SW480 (cell line): Measurements from ENCODE around the gene MCTP1.
A peak's percentile ranks its signal among the peaks of the same experiment; 100 is the strongest.
"Not testable (repeated sequence)": the region's sequence is repeated elsewhere in the genome, so short reads cannot be mapped to it uniquely, and the experiment has no call there.

Experiments used
- DNase-seq: peaks from one replicate; pipeline ENCODE4 v3.0.0-alpha.2; 2016; ENCODE audit warnings: low spot score

The MCTP1 gene

DNA sequence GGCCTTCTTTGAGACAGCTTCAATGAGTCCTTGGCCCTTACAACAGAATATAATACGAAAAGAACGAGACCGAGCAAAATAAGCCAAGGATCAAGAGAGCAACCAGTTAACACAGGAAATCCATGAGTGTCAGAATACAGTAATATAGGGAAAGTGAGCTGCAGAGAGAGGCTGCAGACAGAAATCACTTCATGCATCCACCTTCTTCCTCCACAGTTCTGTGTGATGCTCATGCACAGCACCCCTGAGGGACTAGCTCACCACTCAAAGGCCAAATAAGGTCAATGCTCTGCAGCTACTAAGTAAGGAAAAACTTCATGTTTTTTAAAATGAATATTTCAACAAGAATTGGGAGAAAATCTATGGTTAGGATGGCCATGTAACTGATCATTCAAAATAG, 257.1 kb downstream of the MCTP1 start:
- no peak for DNase-seq

DNA sequence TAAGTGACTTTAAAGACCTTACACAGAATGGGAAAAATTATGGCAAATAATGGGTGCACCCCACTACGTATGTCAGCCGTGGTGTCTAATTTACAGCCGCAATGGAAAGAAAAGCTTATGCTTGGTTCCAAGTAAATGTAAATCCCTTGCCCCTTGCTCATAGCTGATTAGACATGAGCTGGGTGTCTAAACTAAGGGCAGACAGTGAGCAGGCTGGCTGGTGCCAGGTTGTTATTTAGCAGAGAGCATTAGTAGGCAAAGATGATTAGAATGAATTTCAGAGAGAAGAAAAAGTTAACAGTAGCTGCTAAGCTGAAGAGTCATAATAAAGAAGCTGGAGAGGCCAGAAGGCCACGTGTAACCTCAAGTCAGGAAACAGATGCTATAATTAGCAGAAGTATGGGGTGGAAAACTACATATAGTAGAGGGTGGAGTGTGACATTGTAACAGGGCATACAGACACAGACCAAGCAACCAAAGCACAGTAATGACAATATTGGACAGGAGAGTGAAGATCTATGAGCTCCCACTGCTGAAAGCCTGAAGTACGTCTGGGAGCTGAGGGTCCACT, 257.7 kb downstream of the MCTP1 start:
- DNase-seq = no peak

DNA sequence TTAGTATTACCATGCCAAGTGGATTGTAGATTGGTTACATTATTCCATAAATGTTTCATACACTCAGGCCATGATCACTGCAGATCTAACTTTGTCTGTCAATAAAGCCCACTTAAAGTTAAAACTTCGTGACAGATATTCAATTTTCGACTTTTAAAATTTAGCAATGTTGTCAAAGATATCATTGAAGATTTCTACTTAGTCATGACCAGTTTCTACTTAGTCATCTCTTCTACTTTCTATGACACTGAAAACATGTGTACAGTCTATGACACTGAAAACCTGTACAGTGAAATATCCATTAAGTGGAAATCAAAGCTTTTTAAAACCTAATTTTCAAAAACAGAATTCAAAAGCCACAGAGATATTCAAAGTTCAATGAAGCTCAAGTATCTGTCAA, 258.2 kb downstream of the MCTP1 start:
- no peak for DNase-seq

DNA sequence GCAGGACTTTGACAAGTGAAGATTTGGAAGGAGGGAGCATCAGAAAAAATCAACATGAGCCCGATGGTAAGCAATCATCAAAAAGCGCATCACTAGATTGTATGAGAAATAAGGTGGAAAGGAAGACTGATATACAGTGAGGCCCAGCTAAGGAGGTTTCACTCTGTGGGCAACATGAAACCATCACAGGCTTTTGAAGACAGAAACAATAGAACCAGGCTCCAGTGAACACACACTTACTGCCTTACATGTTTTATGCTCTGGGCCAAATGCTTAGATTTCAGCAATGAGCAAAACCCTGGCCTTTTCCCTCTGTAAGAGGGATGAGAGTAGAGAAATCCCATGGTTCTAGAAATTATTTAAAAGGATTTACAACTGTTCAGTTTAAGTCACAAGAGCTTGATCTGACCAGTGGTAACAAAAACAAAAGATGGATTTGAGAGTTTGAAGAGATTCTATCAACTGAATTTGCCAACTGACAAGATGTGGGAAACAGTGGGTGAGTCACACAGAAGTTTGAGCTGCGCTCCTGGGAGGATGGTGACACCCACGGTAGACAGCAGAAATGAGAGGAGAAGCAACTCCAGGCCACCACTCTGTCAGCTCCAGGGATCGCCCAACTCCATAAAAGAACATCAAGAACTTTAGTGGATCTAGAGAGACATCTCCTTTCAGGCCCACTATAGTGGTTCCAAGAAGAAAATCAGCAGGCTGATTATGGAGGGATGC, 261.8 kb downstream of the MCTP1 start:
- DNase-seq = no peak

DNA sequence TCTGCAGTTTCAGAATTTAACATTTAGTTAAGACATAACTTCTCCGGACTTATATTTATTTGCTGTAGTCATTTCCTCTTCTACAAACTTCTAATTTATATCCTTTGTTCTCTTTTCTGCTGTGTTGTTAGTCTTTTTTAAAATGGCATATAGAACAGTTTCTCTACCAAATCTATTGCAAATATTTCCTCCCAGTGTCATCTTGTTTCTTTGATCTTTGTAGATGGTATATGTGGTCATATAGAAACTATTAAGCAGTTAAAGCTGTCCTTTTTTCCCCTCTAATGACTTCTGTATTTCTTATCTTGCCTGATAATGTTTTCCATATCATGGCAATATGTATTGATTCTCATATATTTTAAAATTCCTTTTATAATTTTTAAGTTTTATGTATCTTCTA, 264.5 kb downstream of the MCTP1 start:
- DNase-seq = no peak

DNA sequence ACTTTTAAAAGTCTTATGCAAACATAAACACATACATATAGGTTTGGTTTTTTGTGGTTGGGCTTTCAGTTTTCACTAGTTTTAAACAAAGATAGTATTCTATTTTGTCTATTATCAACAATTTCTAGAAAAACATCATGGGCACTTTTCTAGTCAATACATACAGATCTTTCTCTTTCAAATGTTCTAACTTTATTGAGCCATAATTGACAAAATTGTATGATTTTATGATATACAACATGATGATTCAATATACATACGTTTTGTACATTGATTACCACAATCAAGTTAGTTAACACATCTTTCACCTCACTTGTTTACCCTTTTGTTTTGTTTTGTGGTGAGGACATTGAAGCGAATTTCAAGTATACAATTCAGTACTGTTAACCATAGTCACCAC, 265.9 kb downstream of the MCTP1 start:
- no peak for DNase-seq

DNA sequence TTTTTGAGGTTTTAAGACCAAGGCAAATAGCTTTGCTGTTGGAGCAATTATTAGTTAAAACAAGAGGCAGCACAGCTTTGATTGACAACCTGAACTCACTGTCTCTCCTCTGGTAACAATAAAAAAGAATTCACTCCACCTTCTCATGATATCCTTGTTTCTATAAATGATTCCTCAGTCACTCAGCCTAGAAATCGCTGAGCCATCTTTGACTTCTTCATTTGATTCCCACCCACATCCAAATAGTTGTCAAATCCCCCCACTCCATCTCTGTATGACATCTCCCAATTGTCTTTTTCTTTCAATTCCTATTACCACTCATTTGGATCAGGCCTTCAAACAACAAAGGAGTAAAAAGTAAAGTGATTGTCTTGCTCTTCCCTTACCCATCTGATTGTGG, 266.4 kb downstream of the MCTP1 start:
- DNase-seq = no peak

DNA sequence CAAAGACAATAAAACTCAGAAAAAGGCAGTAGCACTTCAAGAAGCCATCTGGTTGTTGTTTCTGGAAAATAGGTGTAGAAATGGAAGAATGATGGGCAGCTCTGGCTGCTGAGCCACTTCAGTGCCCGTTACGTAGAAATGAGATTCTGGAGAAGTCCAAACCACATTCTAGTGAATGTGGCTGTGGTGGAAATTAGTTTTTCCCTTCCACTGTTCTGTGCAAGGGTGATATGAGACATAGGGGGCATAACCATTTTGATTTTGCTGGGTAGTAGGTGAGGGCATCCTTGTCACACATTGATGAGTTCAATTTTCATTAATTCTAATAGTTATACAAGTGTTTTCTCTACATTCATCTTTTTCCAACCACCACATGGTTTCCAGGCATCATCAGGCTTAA, 275.1 kb downstream of the MCTP1 start:
- no peak for DNase-seq

DNA sequence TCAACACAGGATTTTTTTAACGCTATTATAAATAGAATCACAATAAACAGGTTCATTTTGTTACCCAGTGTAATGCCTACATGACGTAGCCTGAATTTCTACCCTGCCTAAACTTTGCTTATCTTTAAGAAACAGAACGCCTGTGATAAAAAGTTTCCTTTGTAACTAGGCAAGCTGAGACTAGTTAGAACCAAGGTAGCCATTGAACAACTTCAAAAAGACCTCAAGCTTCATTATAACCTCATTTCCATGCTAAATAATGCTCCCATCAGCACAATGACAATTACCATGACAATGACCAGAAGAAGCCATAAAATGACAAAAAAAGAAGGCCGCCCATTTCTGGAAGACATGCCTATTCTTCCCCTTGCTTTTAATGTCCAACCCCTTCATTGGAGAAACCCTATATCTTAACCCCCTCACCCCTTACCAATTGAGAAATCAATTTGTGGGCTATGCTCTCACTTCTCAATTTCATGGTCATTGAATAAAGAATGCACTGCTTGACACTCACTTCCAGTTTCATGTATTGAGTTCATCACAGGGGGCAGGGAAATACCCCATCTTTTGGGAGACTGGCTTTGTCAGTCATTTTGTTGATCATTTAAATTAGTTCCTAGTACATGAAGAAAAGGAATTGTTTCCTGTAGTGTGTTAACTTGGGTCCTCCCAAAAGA, 276.8 kb downstream of the MCTP1 start:
- no peak for DNase-seq

DNA sequence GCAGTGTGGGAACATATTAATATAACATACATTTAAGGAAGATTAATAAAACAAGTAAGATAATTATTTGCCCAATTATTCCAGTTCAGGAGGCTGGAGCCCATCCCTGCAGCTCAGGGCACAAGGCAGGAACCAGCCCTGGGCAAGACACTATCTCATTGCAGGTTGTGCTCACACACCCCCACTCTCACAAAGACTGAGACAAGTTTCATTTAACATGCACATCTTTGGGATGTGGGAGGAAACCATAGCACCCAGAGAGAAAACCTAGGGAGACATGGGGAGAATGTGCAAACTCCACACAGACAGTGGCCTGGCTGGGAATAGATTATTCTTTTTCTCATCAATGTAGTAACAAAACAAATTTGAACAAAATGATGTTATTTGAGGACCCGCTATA, 279.1 kb downstream of the MCTP1 start:
- no peak for DNase-seq

DNA sequence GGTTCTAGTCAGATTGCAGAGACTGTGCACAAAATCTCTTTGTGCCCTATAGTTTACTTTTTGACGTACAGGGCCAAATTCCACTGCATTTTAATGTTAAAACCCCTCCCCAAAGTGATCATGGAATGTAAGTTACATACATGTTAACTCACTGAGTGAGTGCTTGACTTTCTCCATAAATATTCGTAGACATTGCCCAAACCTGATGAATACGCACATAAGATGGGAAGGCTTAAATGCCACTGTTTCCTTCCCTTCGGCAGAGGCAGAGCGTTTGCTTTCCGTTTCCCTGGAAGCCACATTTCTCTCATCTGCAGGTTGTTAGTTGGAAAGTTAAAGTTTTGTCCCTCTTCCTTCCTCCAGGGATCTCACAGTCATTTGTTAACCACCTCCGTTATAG, 286.2 kb downstream of the MCTP1 start:
- no peak for DNase-seq

DNA sequence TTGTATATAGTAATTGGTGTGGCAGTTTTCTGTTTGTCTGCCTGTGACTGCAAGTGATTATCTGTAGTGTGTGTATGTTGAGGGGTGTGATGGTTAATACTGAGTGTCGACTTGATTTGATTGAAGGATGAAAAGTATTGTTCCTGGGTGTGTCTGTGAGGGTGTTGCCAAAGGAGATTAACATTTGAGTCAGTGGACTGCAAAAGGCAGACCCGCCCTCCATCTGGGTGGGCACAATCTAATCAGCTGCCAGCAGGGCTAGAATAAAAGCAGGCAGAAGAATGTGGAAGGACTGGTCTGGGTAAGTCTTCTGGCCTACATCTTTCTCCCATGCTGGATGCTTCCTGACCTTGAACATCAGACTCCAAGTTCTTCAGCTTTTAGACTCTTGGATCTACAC, 290.4 kb downstream of the MCTP1 start:
- not testable (repeated sequence) for DNase-seq

DNA sequence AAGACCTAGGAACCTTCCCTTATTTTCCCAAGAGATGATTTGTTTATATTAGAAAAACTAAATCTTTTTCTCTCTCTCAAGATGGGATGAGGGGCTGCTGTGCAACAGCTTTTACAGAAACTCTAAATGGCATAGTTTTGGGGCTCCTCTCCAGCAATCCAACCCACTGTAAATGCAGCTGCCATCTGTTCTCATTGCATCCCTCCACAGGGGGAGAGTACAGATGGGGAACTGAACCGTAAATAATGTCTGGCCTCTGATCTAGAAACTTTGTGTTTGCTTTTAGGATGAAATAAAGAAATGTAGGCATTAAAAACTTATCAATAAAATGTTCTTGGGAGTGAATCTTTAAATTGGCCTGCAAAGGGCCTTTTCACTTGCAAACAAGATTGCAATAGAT, 291.4 kb downstream of the MCTP1 start:
- DNase-seq = no peak

DNA sequence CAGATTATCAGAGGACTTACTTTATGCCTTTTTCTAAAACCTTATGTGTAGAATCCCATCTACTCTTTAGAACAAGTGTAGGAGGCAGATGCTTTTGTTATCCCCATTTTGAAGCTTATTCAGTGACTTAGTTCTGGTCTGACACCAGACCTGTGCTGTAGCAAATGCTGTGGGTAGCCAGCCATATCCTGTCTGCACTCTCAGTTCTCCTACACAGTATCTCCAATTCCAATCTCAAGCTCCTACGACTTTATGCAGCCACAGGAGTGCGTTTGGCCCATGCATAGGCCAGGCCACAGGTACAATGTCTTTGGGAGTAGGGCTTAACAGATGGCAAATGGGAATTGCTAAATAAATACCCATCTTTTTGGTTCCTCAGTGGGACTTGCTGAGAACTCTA, 292.6 kb downstream of the MCTP1 start:
- DNase-seq = no peak

DNA sequence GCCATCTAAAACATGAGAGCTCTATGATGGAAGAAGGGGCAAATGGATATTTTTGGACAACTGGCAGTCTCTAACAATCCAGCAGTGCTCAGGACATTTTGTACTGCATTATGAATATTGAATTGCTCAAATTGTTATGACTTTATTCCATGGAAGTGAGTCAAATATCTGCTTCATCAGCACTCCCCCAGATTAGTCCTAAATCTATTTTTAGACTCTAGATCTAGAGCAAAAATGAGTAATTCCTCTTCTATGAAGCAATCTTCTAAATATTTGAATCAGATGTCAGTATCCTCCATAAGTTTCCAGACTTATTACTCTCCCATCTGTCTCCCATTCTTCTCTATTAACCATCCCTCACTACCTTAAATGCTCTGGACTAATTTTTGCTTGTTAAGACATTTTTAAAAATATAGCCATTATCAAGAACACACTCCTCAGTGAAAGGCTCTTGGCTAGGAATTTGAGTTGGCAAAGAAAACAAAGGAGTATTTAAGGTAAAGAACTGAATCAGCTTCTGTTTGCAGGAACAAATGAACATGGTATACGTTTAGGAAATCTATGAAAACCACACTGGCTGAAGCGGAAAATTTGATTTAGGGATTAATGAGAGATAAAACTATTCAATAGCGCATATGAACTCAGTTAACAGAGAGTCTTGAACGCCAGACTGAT, 300.9 kb downstream of the MCTP1 start:
- DNase-seq = no peak

DNA sequence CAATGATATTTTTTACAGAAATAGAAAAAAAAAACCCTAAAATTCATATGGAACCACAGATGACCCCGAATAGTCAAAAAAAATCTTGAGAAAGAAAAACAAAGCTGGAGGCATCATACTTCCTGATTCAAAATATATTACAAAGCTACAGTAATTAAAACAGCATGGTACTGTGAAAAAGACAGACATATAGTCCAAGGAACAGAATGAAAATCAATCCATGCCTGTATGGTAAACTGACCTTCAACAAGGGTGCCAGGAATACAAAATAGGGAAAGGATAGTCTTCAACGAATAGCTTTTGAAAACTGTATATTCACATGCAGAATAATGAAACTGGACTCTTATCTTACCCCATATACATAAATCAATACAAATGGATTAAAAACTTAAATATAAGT, 307.5 kb downstream of the MCTP1 start:
- DNase-seq = no peak

DNA sequence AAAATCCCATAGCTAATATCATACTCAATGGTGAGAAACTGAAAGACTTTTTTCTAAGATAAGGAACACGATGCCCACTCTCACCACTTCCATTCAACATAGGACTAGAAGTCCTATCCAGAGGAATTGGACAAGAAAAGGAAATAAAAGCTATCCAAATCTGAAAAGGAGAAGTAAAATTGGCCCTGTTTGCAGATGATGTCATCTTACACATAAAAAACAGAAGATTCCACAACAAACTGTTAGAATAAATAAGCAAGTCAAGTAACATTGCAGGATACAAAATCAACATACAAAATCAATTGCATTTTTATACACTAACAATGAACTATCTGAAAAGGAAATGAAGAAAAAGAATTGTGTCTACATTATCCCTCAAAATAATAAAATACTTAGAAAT, 308.0 kb downstream of the MCTP1 start:
- DNase-seq = no peak

DNA sequence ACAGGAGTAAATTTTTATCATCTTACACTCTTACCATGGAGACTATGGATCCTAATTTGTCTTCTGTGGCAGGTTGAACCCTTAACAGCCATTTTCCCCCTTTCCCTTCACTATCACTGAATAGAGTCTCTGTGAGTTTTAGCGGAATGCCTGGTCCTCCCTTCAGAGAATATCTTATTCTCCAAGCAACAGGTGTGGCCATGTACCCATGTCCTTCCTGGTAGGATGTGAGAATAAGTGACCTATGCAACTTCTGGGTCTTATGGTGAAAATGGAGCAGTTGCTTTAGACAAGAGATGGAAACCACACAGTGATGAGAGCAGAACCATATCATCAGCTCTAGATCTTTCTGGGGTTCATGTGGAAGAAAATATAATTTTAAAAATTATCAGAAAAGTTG, 312.6 kb downstream of the MCTP1 start:
- no peak for DNase-seq

DNA sequence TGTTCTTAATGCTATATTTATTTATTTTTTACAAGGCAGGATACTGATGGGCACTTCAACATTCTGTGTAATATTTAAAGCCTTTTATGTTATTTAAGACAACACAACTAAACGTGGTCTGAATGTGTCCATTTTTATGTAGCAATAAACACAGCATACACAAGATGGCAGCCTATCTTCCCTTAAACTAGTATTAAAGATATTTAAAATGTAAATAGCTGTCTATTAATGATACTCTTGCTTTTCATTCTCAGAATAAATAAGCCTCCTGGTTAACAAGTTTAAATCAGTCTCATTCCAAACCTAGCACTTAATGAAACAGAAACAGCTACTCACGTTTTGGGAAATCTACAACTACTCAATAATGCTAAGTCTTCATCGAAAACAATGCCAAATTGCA, 315.7 kb downstream of the MCTP1 start:
- peak; percentile 70 for DNase-seq

DNA sequence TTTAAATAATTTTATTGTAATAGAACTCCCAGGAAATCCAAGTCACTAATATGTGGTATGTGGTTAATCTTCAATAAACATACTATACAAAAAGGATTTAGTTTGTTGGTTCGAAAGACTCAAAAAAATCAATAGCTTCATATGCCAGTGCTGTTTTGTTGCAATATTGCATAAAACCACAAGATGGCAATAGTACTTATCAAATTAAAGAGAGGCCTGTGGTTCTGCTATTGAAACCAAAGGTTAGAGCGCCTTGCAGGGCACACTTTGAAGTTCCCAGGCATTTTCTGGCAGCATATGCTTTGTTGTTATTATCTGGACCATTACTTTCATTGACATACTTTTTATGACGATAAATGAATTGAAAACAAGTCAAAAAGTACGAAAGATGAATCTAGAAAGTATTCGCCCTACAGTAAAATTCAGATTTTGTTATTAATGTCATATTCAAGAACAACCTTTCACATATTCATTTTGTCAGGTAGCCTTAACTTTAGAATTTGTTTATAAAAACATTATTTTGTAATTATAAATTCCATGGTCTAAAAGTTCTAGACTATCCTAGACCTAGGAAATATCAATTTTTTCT, 316.3 kb downstream of the MCTP1 start:
- DNase-seq = peak; percentile 91

DNA sequence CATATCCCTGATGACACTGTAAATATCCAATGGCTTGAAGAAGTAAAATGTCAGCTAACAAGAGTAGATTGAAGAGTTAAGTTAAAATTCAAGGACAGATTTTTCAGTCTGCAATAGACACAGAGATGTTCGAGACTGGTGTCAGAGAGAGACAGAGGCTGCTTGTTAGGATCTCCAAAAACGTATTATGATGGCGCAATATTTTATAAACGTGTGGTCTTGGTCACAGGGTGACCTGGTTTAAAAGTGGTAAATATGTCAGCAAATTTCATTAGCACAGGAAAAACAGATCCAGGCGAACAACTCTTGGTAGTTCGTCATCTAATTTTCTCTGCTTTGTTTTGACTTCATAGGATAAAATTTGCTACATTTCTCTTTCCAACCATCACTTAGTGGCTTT, 317.4 kb downstream of the MCTP1 start:
- no peak for DNase-seq

DNA sequence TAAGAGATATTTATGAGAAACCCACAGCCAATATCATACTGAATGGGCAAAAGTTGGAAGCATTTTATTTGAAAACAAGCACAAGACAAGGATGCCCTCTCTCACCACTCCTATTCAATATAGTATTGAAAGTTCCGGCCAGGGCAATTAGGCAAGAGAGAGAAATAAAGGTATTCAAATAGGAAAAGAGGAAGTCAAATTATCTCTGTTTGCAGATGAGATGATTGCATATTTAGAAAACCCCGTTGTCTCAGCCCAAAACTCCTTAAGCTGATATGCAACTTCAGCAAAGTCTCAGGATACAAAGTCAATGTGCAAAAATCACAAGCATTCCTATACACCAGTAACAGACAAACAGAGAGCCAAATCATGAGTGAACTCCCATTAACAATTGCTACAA, 325.6 kb downstream of the MCTP1 start:
- not testable (repeated sequence) for DNase-seq

DNA sequence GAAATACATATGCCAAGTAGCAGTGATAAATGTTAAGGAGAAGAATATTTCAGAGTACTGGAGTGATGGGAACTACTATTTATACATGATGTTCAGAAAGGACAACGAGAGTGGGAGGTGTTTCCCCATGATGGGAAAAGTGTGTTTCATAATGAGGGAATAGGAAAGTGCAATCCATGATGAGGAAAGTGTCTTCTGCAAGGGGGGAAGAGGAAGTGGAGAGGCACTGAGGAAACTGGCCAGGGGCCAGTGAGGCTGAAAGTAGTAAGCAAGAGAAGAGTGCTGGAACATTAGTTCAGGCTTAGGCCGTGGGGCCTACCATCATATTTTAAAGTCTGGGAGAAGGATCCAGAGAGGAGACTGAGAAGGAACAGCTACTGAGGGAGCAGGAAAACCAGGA, 339.2 kb downstream of the MCTP1 start:
- DNase-seq = no peak
